Naive thymus-derived CD4-positive, alpha-beta T cell (primary cell): Measurements from ENCODE around the gene SLC6A9. TPM values are rescaled to one million over a fixed set of nuclear protein-coding genes. Genes with fewer than 3 reads are reported as not detected.

Source experiments
- ATAC-seq: fragments of 150-1000 bp; cut with Tn5 transposase; 2 replicates; pipeline ENCODE4 v1.10.0; 2021; ENCODE audit warnings: mild to moderate bottlenecking, moderate library complexity
- CTCF ChIA-PET: fragments of 350-600 bp; sonication (Branson Sonifier 250); formaldehyde crosslinking; loops from one replicate; lab custom pipeline; 2021; ENCODE audit warnings: antibody characterized with exemption; lab: Charles Lee
- POLR2A ChIA-PET: fragments of 350-600 bp; sonication (Branson Sonifier 250); formaldehyde crosslinking; loops from one replicate; lab custom pipeline; 2021; ENCODE audit warnings: antibody characterized with exemption, inconsistent platforms; lab: Charles Lee
- DNase-seq, 9 donors: peaks; one replicate each; pipeline versions ENCODE4 v3.0.0 to v3.0.0-alpha.2; 2020 to 2022; ENCODE audit warnings: mixed read lengths in 1 of 9
- H3K27ac ChIP-seq: one replicate; pipeline ENCODE4 v1.7.0; 2013; ENCODE audit warnings: mild to moderate bottlenecking, low read depth, low read length, moderate library complexity
- H3K27me3 ChIP-seq, 2 donors: one replicate each; pipeline ENCODE4 v1.7.0; 2013; ENCODE audit warnings: low read length in 2 of 2, mild to moderate bottlenecking in 2 of 2, moderate library complexity in 2 of 2; ENCODE audit not compliant: control insufficient read depth in 2 of 2, insufficient read depth in 2 of 2
- H3K36me3 ChIP-seq, 3 experiments: 1 replicate in 2 of 3; 2 replicates in 1 of 3; pipeline ENCODE4 v1.7.0; 2013; ENCODE audit warnings: low read length in 3 of 3, mild to moderate bottlenecking in 3 of 3, moderate library complexity in 1 of 3; ENCODE audit not compliant: insufficient read depth in 3 of 3, control insufficient read depth in 2 of 3
- H3K4me1 ChIP-seq, 2 donors: one replicate each; pipeline ENCODE4 v1.7.0; 2013; ENCODE audit warnings: low read length in 2 of 2, mild to moderate bottlenecking in 2 of 2, moderate library complexity in 1 of 2; ENCODE audit not compliant: control insufficient read depth in 2 of 2, insufficient read depth in 2 of 2
- H3K4me3 ChIP-seq: 2 replicates; pipeline ENCODE4 v1.7.0; 2013; ENCODE audit warnings: mild to moderate bottlenecking, low read length
- H3K9me3 ChIP-seq, 3 experiments: 1 replicate in 2 of 3; 2 replicates in 1 of 3; pipeline ENCODE4 v1.7.0; 2013; ENCODE audit warnings: low read length in 3 of 3; ENCODE audit not compliant: control insufficient read depth in 2 of 3
- H3K27ac Mint-ChIP-seq, 9 donors: one replicate each; pipeline ENCODE4 v1.8.0; 2020 to 2022; ENCODE audit warnings: mixed read lengths in 9 of 9, mild to moderate bottlenecking in 8 of 9, moderate library complexity in 5 of 9, inconsistent platforms in 2 of 9
- H3K27me3 Mint-ChIP-seq, 5 donors: one replicate each; pipeline ENCODE4 v1.8.0; 2021 to 2022; ENCODE audit warnings: mixed read lengths in 5 of 5, mild to moderate bottlenecking in 1 of 5
- H3K36me3 Mint-ChIP-seq, 5 donors: one replicate each; pipeline ENCODE4 v1.8.0; 2020 to 2022; ENCODE audit warnings: mixed read lengths in 5 of 5, mild to moderate bottlenecking in 3 of 5, inconsistent platforms in 1 of 5
- H3K4me1 Mint-ChIP-seq, 7 donors: one replicate each; pipeline ENCODE4 v1.8.0; 2020 to 2022; ENCODE audit warnings: mixed read lengths in 7 of 7, mild to moderate bottlenecking in 3 of 7, inconsistent platforms in 1 of 7
- H3K4me3 Mint-ChIP-seq, 10 donors: one replicate each; pipeline ENCODE4 v1.8.0; 2020 to 2022; ENCODE audit warnings: mild to moderate bottlenecking in 10 of 10, mixed read lengths in 10 of 10, moderate library complexity in 6 of 10, inconsistent platforms in 2 of 10
- H3K9me3 Mint-ChIP-seq, 11 donors: one replicate each; pipeline ENCODE4 v1.8.0; 2020 to 2022; ENCODE audit warnings: mixed read lengths in 11 of 11, mild to moderate bottlenecking in 4 of 11, inconsistent platforms in 1 of 11, moderate library complexity in 1 of 11
- intact Hi-C, 2 donors: fragments of 100-400 bp; cut with micrococcal nuclease; formaldehyde crosslinking; loops; one replicate each; pipeline ENCODE4 v1.15.1; 2023
- polyA plus RNA-seq, 2 donors: library from polyadenylated mRNA; unstranded; fragments of 300-500 nt; fragmentation: Illumina TruSeq; gene quantifications; one replicate each; pipeline ENCODE4 v1.2.3, GENCODE V29; 2021
- total RNA-seq, 6 experiments: library from RNA in 5 of 6; stranded (reverse) in 5 of 6; gene quantifications; 1 replicate in 5 of 6; 2 replicates in 1 of 6; pipeline ENCODE4 v1.2.3 and lab custom pipeline; 2021 to 2026

The SLC6A9 gene
- total and polyA plus RNA-seq, 7 experiments from 2014 or later = 0.26 to 5.0 (median 0.49) TPM; not detected in 2

DNA sequence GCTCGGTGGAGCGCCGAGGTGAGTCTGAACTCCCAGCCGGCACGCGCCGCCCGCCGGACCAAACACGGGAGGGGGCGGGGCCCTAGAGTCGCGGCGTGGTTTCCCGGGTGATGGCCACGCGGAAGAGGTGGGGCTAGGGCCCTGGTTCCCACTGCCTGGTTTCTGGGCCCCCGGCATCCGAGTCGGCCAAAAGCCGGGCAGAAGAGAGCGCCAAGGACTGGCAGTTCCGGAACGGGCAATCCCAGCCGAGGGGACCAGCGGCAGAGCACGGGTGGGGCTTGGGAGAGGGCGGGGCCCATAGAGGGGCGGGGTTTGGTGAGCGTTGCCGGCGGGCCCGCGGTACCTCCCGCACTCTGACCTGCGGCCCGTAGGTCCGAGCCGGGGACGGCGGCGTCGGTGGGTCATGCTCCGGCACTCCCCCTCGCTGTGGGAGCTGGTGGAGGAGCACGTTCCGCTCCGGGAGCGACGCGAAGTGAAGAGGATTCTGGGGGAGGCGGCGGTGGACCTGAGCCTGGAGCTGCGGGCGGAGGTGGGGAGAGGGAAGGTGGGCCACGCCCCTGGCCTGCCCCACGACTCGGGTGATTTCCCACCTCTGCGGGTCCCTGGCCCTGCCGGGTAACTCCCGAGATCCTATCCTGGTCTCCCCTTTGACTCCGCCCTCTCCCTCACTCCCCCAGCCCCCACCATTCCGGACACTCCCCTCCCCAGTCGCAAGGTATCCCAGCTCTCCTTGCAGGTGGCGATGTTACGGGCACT is 39.6 kb downstream of the SLC6A9 start, which contains the start of gene CCDC24:
Gene CCDC24, plus strand, starts transcription at position 124 of the 756 bp plus-strand sequence. Its CDS starts 280 bp downstream, at position 404.
- Histone ChIP-seq H3K9me3 (no peaks in the 10 kb centered on the region), H3K4me3 (peak within 1 kb of the TSS; percentile 79), H3K4me1 (peaks cover 0 to 11% of the 10 kb centered on the region in 2 donors), H3K27me3 (no peaks in the 10 kb centered on the region), H3K36me3 (no peaks in the 10 kb centered on the region), H3K27ac (peak within 1 kb of the TSS; percentile 72)
- peak; percentile 91 for ATAC-seq
- ChIA-PET POLR2A (interaction anchor here (1.3 kb wide), 1 partner anchor 17 kb away, joined by 5 read pairs; the partner anchor contains the start of gene ATP6V0B), CTCF (no interaction called here)
- H3K4me1 Mint-ChIP-seq = peaks cover 0 to 17% (median 9%) of the 10 kb centered on the region in 7 donors
- H3K27me3 Mint-ChIP-seq = no peaks in the 10 kb centered on the region
- intact Hi-C loops = loop anchor here (1.0 to 2.0 kb wide), 5 partner anchors 17 to 45 kb away; partner anchors contain the start of genes ATP6V0B (in 2 of the 2) and IPO13 (in 2 of the 2)
- H3K4me3 Mint-ChIP-seq = peak within 1 kb of the TSS; percentile 83 to 95 (median 92)
- DNase-seq = peak; percentile 38 to 81 (median 58)
- no peaks in the 10 kb centered on the region for H3K9me3 Mint-ChIP-seq
- no peaks in the 10 kb centered on the region for H3K36me3 Mint-ChIP-seq
- peak within 1 kb of the TSS in 8 of 9 donors; percentile 43 to 91 (median 73) for H3K27ac Mint-ChIP-seq

DNA sequence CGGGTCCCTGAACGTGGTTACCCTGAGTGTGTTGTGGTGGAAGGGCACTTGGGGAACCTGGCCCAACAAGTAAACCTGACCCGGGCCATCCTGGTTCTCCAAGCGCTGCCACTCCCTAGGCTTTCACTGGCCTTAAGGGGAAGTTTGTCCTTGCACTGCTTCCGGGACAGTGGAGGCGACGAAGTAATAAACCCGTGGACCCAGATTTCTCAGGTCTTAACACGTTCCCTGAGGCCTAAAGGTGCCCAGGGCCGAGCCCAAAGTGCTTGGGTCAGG is 40.1 kb downstream of the SLC6A9 start:
- H3K27me3 ChIP-seq = no peaks in the 10 kb centered on the region
- H3K36me3 Mint-ChIP-seq = no peaks in the 10 kb centered on the region
- H3K9me3 ChIP-seq = no peaks in the 10 kb centered on the region
- peak overlapping the region; percentile 83 to 95 (median 92) for H3K4me3 Mint-ChIP-seq
- peak overlapping the region; percentile 79 for H3K4me3 ChIP-seq
- ChIA-PET CTCF (no interaction called here), POLR2A (interaction anchor here (0.6 kb wide), 1 partner anchor 1077 kb away, joined by 4 read pairs; no protein-coding TSS in a partner anchor)
- H3K36me3 ChIP-seq = no peaks in the 10 kb centered on the region
- H3K4me1 Mint-ChIP-seq = peaks cover 0 to 17% (median 9%) of the 10 kb centered on the region in 7 donors
- H3K27ac Mint-ChIP-seq = peak overlapping the region in 5 of 9 donors; percentile 60 to 91 (median 81)
- H3K27ac ChIP-seq = peak overlapping the region; percentile 72
- H3K27me3 Mint-ChIP-seq = no peaks in the 10 kb centered on the region
- ATAC-seq = no peak
- intact Hi-C loops = loop anchor here (1.0 to 2.0 kb wide), 5 partner anchors 16 to 45 kb away; partner anchors contain the start of genes ATP6V0B (in 2 of the 2) and IPO13 (in 2 of the 2)
- H3K4me1 ChIP-seq = peaks cover 0 to 11% of the 10 kb centered on the region in 2 donors
- H3K9me3 Mint-ChIP-seq = no peaks in the 10 kb centered on the region
- no peak for DNase-seq

DNA sequence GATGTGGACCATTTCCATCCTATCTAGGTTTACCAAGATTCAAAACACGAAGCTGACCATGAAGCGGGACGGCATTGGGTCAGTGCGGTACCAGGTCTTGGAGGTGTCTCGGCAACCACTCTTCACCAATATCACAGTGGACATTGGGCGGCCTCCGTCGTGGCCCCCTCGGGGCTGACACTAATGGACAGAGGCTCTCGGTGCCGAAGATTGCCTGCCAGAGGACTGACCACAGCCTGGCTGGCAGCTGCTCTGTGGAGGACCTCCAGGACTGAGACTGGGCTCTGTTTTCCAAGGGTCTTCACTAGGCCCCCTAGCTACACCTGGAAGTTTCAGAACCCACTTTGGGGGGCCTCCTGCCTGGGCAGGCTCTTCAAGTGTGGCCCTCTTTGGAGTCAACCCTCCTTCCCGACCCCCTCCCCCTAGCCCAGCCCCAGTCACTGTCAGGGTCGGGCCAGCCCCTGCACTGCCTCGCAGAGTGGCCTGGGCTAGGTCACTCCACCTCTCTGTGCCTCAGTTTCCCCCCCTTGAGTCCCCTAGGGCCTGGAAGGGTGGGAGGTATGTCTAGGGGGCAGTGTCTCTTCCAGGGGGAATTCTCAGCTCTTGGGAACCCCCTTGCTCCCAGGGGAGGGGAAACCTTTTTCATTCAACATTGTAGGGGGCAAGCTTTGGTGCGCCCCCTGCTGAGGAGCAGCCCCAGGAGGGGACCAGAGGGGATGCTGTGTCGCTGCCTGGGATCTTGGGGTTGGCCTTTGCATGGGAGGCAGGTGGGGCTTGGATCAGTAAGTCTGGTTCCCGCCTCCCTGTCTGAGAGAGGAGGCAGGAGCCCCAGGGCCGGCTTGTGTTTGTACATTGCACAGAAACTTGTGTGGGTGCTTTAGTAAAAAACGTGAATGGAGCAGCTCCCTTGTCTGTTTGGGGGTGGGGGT is 40.7 kb downstream of the SLC6A9 start:
- CTCF ChIA-PET = no interaction called here
- peak overlapping the region; percentile 83 to 95 (median 92) for H3K4me3 Mint-ChIP-seq
- Histone ChIP-seq H3K36me3 (no peaks in the 10 kb centered on the region), H3K9me3 (no peaks in the 10 kb centered on the region), H3K4me3 (peak overlapping the region; percentile 79), H3K4me1 (peaks cover 0 to 11% of the 10 kb centered on the region in 2 donors), H3K27ac (peak overlapping the region; percentile 72), H3K27me3 (no peaks in the 10 kb centered on the region)
- no peak for DNase-seq
- intact Hi-C loops = loop anchor here (1.0 to 2.0 kb wide), 5 partner anchors 16 to 44 kb away; partner anchors contain the start of genes ATP6V0B (in 2 of the 2) and IPO13 (in 2 of the 2)
- POLR2A ChIA-PET = interaction anchor here (0.5 to 1.1 kb wide), 6 partner anchors 10 to 1078 kb away, joined by 3 to 5 read pairs (median 4); partner anchors contain the start of gene ATP6V0B
- no peak for ATAC-seq
- no peaks in the 10 kb centered on the region for H3K36me3 Mint-ChIP-seq
- H3K4me1 Mint-ChIP-seq = peaks cover 0 to 17% (median 9%) of the 10 kb centered on the region in 7 donors
- H3K27ac Mint-ChIP-seq = peak overlapping the region in 3 of 9 donors; percentile 60 to 91 (median 81)
- H3K9me3 Mint-ChIP-seq = no peaks in the 10 kb centered on the region
- H3K27me3 Mint-ChIP-seq = no peaks in the 10 kb centered on the region

DNA sequence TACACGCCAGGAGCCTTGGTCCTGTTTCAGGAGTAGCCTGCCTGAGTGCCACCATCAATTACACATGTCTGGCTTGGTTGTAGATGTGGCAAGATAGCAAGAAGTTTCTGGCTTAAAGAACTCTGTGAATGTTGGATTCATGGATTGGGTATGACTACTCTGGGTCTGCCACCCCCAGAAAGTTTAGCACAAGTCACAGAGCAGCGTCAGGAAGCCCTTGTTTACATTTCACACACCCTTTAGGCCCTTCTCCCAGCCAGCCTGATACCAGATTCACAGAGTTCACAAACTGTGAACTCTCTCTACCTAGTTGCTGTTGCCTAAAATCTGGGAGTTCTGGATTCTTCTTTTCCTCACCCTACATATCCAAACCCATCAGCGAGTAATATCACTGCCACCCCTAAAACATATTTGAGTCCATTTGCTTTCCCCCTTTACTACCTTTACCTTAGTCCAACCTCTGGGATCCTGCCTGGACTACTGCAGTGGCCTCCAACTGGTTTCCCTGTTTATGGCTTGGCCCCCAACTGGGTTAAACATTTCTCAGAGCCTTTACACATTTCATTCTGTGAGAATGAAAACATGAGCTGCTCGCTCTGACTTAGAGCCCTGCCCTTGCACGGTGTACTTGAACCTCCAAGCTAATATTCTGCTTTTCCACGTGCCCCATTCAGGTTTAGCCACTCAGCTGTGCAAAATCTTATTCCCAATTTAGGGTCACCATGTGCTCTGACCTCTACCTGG is 43.9 kb downstream of the SLC6A9 start:
- H3K9me3 Mint-ChIP-seq = no peaks in the 10 kb centered on the region
- no peaks in the 10 kb centered on the region for H3K27me3 Mint-ChIP-seq
- Histone ChIP-seq H3K4me3 (no peak overlapping the region), H3K4me1 (peaks cover 0 to 9% of the 10 kb centered on the region in 2 donors), H3K9me3 (no peaks in the 10 kb centered on the region), H3K27ac (no peak overlapping the region), H3K27me3 (no peaks in the 10 kb centered on the region), H3K36me3 (no peaks in the 10 kb centered on the region)
- intact Hi-C loops = no loop called here
- CTCF ChIA-PET = interaction anchor here (1.0 kb wide), 1 partner anchor 18 kb away, joined by 3 read pairs; no protein-coding TSS in a partner anchor
- no peak for DNase-seq
- ATAC-seq = no peak
- POLR2A ChIA-PET = no interaction called here
- no peaks in the 10 kb centered on the region for H3K36me3 Mint-ChIP-seq
- H3K27ac Mint-ChIP-seq = peak overlapping the region in 1 of 9 donors; percentile 8
- no peak overlapping the region for H3K4me3 Mint-ChIP-seq
- H3K4me1 Mint-ChIP-seq = peaks cover 0 to 8% (median 4%) of the 10 kb centered on the region in 7 donors

DNA sequence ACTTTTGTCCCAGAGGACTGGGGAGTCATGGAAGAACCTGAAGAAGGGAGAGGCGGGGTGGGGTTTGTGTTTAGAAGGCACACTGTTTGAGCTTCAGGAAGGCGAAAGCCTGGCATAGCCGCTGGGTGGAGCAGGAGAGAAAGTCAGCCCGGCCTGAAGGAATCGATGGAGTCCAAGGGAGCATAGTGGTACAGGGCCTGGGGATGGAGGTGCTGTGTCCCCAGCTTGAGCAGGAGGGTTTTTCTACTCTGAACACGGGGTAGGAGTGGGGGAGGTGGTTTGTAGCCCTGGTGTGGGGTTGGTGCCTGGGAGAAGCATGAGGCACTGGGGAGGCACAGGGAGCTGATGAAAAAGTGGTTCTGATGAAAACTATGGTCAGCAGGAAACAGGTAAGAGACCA is 44.5 kb downstream of the SLC6A9 start:
- H3K4me3 Mint-ChIP-seq = no peak overlapping the region
- no peaks in the 10 kb centered on the region for H3K9me3 Mint-ChIP-seq
- intact Hi-C loops = no loop called here
- no peak for ATAC-seq
- peaks cover 0 to 3% (median 0%) of the 10 kb centered on the region in 7 donors for H3K4me1 Mint-ChIP-seq
- no peaks in the 10 kb centered on the region for H3K27me3 Mint-ChIP-seq
- H3K27ac ChIP-seq = no peak overlapping the region
- ChIA-PET POLR2A (no interaction called here), CTCF (interaction anchor here (1.0 kb wide), 1 partner anchor 19 kb away, joined by 3 read pairs; no protein-coding TSS in a partner anchor)
- H3K4me1 ChIP-seq = peaks cover 0 to 5% of the 10 kb centered on the region in 2 donors
- no peaks in the 10 kb centered on the region for H3K27me3 ChIP-seq
- no peak overlapping the region for H3K27ac Mint-ChIP-seq
- DNase-seq = no peak
- no peak overlapping the region for H3K4me3 ChIP-seq
- no peaks in the 10 kb centered on the region for H3K36me3 Mint-ChIP-seq
- H3K36me3 ChIP-seq = no peaks in the 10 kb centered on the region
- H3K9me3 ChIP-seq = no peaks in the 10 kb centered on the region
